HCT116 (cell line): ENCODE measurements around the gene EDNRA. TPM values are rescaled to one million over a fixed set of nuclear protein-coding genes. Genes with fewer than 3 reads are reported as not detected.

ENCODE experiments used
- ATAC-seq: fragments of 200-7000 bp; cut with Tn5 transposase; 2 replicates; pipeline ENCODE4 v1.9.1; 2020; ENCODE audit warnings: mild to moderate bottlenecking, moderate library complexity
- BruUV-seq: library from RNA; stranded (reverse); fragments of 400-500 nt; replicated peaks from 2 replicates; lab custom pipeline; 2021; lab: Mats Ljungman, UMichigan
- CTCF ChIA-PET: fragments of 300-600 bp; sonication (Branson Sonifier 250); formaldehyde crosslinking; loops from one replicate; lab custom pipeline; 2021; ENCODE audit warnings: antibody characterized with exemption; lab: Charles Lee
- POLR2A ChIA-PET: fragments of 300-600, 350-600 bp; sonication (Branson Sonifier 250); formaldehyde crosslinking; loops from one replicate; lab custom pipeline; 2021; ENCODE audit warnings: antibody characterized with exemption; lab: Charles Lee
- RAD21 ChIA-PET, 2 experiments: fragments of 300-600 bp; sonication (Branson Sonifier 250); formaldehyde crosslinking; loops; one replicate each; lab custom pipeline; 2023; ENCODE audit warnings: low total read pairs in 2 of 2; ENCODE audit not compliant: uncharacterized antibody in 2 of 2, unreplicated experiment in 2 of 2, low non-redundant PET in 1 of 2; lab: Charles Lee
- DNase-seq: peaks from one replicate; pipeline ENCODE4 v3.0.0-alpha.2; 2010; ENCODE audit warnings: low read depth, low spot score
- H2AFZ ChIP-seq: fragments of 200-600 bp; shearing (Covaris generic), sonication (generic); 2 replicates; pipeline ENCODE4 v1.6.1; 2017; ENCODE audit warnings: low read depth, mixed run types, mixed read lengths, antibody characterized with exemption, low read length; ENCODE audit not compliant: poor library complexity, severe bottlenecking
- H3K27ac ChIP-seq: 2 replicates; pipeline ENCODE4 v1.5.1; 2012; ENCODE audit warnings: low read depth, low read length
- H3K27me3 ChIP-seq: fragments of 200-600 bp; sonication (generic); 2 replicates; pipeline ENCODE4 v1.6.1; 2016; ENCODE audit warnings: mixed run types, low read length, mixed read lengths; ENCODE audit not compliant: insufficient read depth
- H3K36me3 ChIP-seq, 2 experiments: fragments of 200-500 bp in 1 of 2; fragments of 200-600 bp in 1 of 2; sonication (Bioruptor generic) in 1 of 2; sonication (generic) in 1 of 2; 2 replicates each; pipeline versions ENCODE4 v1.5.1 to v1.6.1; 2014 to 2016; ENCODE audit warnings: low read length in 2 of 2, inconsistent platforms in 1 of 2, mixed read lengths in 1 of 2, mixed run types in 1 of 2; ENCODE audit not compliant: insufficient read depth in 2 of 2, control insufficient read depth in 1 of 2
- H3K4me1 ChIP-seq, 2 experiments: fragments of 200-600 bp in 1 of 2; sonication (generic) in 1 of 2; 2 replicates each; pipeline versions ENCODE4 v1.5.1 to v1.6.1; 2012 to 2017; ENCODE audit warnings: low read length in 2 of 2, inconsistent platforms in 1 of 2, mild to moderate bottlenecking in 1 of 2, mixed read lengths in 1 of 2, mixed run types in 1 of 2, moderate library complexity in 1 of 2; ENCODE audit not compliant: insufficient read depth in 2 of 2, control insufficient read depth in 1 of 2
- H3K4me2 ChIP-seq: fragments of 200-600 bp; sonication (generic); 2 replicates; pipeline ENCODE4 v1.6.1; 2017; ENCODE audit warnings: mixed run types, low read length, mixed read lengths
- H3K4me3 ChIP-seq, 2 experiments: fragments of 200-600 bp in 1 of 2; sonication (generic) in 1 of 2; replicated peaks in 1 of 2; 2 replicates each; pipeline ENCODE4 v1.5.1; 2011 to 2016; ENCODE audit warnings: low read length in 2 of 2, control low read depth in 1 of 2, low read depth in 1 of 2, mild to moderate bottlenecking in 1 of 2, mixed read lengths in 1 of 2, mixed run types in 1 of 2
- H3K79me2 ChIP-seq: fragments of 200-600 bp; sonication (generic); 2 replicates; pipeline ENCODE4 v1.6.1; 2017; ENCODE audit warnings: mild to moderate bottlenecking, mixed run types, low read length, moderate library complexity, mixed read lengths; ENCODE audit not compliant: insufficient read depth
- H3K9ac ChIP-seq: fragments of 200-600 bp; sonication (generic); 2 replicates; pipeline ENCODE4 v1.6.1; 2016; ENCODE audit warnings: low read length, mixed read lengths
- H3K9me2 ChIP-seq: fragments of 200-600 bp; sonication (generic), shearing (Covaris generic); 2 replicates; pipeline ENCODE4 v1.6.1; 2017; ENCODE audit warnings: mixed run types, mild to moderate bottlenecking, moderate library complexity; ENCODE audit not compliant: insufficient read depth
- H3K9me3 ChIP-seq, 2 experiments: fragments of 200-500 bp in 1 of 2; fragments of 200-600 bp in 1 of 2; sonication (Bioruptor generic) in 1 of 2; sonication (generic) in 1 of 2; 2 replicates each; pipeline ENCODE4 v1.6.1; 2014 to 2017; ENCODE audit warnings: low read length in 2 of 2, mixed read lengths in 2 of 2, inconsistent platforms in 1 of 2, low read depth in 1 of 2, mild to moderate bottlenecking in 1 of 2, mixed run types in 1 of 2, moderate library complexity in 1 of 2; ENCODE audit not compliant: control insufficient read depth in 1 of 2, insufficient read depth in 1 of 2
- H4K20me1 ChIP-seq: fragments of 200-600 bp; sonication (generic), shearing (Covaris generic); 2 replicates; pipeline ENCODE4 v1.6.1; 2017; ENCODE audit warnings: mixed run types, mild to moderate bottlenecking, moderate library complexity; ENCODE audit not compliant: insufficient read depth
- CEBPB ChIP-seq: IDR thresholded peaks from 2 replicates; pipeline ENCODE4 v1.6.1; 2012; ENCODE audit warnings: low read depth
- CTCF ChIP-seq, 3 experiments: fragments of 200-600 bp in 1 of 3; sonication (generic) in 1 of 3; IDR thresholded peaks in 2 of 3; conservative IDR thresholded peaks in 1 of 3; 2 replicates each; pipeline ENCODE4 v1.5.1; 2012 to 2017; ENCODE audit warnings: low read depth in 2 of 3, low read length in 2 of 3, antibody characterized with exemption in 1 of 3, borderline replicate concordance in 1 of 3, control low read depth in 1 of 3, mild to moderate bottlenecking in 1 of 3, mixed read lengths in 1 of 3, mixed run types in 1 of 3, moderate library complexity in 1 of 3; ENCODE audit not compliant: insufficient read depth in 1 of 3
- MAX ChIP-seq: IDR thresholded peaks from 2 replicates; pipeline ENCODE4 v1.6.1; 2012
- POLR2A ChIP-seq: IDR thresholded peaks from 2 replicates; pipeline ENCODE4 v1.7.0; 2011; ENCODE audit warnings: borderline replicate concordance; ENCODE audit not compliant: insufficient read depth, insufficient read length; ENCODE audit errors: extremely low read depth
- POLR2AphosphoS5 ChIP-seq: IDR thresholded peaks from 2 replicates; pipeline ENCODE4 v1.6.1; 2011; ENCODE audit warnings: mild to moderate bottlenecking, low read depth, low read length, moderate library complexity
- SP1 ChIP-seq: IDR thresholded peaks from 2 replicates; pipeline ENCODE4 v1.6.1; 2012; ENCODE audit warnings: low read depth
- YY1 ChIP-seq: IDR thresholded peaks from 2 replicates; pipeline ENCODE4 v1.6.1; 2011; ENCODE audit warnings: low read length, low read depth, moderate library complexity, mild to moderate bottlenecking; ENCODE audit not compliant: insufficient replicate concordance; ENCODE audit errors: extremely low read depth
- ZFX ChIP-seq: fragments of 450-650 bp; IDR thresholded peaks from 2 replicates; pipeline ENCODE4 v1.6.1; 2017
- intact Hi-C: fragments of 100-400 bp; cut with micrococcal nuclease; formaldehyde crosslinking; loops from 2 replicates; pipeline ENCODE4 v1.10.0; 2022
- total RNA-seq: library from RNA; stranded (reverse); gene quantifications from one replicate; pipeline ENCODE4 v1.2.1, GENCODE V29; 2021; ENCODE audit not compliant: unreplicated experiment
- TF ChIP-seq, protein P1 (sequence below): IDR thresholded peaks from 2 replicates; pipeline ENCODE4 v1.6.1; 2011; ENCODE audit warnings: mild to moderate bottlenecking, low read length, moderate library complexity; ENCODE audit not compliant: insufficient replicate concordance; ENCODE audit errors: extremely low read depth

Gene EDNRA
- total RNA-seq, 1 experiment from 2014 or later, result 2.0 TPM

DNA sequence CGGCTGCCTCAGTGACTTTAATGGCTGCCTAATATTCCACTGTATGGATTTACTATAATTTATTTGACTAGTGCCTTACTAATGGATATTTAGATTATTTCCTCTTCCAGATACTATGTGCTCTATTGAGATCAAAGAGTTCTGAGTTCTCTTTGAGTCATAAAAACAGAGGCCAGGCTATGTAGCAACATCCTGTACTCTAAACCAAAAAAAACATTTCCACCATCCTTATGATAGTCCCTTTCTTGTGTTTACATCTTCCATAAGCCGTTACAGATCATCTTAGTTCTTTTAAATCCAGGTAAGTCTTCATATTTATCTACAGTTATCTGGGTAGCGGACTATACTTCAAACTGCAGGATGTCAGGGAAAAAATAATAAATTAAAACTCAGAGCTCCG, 79.7 kb downstream of the EDNRA start:
- TF ChIP-seq, protein P1, sequence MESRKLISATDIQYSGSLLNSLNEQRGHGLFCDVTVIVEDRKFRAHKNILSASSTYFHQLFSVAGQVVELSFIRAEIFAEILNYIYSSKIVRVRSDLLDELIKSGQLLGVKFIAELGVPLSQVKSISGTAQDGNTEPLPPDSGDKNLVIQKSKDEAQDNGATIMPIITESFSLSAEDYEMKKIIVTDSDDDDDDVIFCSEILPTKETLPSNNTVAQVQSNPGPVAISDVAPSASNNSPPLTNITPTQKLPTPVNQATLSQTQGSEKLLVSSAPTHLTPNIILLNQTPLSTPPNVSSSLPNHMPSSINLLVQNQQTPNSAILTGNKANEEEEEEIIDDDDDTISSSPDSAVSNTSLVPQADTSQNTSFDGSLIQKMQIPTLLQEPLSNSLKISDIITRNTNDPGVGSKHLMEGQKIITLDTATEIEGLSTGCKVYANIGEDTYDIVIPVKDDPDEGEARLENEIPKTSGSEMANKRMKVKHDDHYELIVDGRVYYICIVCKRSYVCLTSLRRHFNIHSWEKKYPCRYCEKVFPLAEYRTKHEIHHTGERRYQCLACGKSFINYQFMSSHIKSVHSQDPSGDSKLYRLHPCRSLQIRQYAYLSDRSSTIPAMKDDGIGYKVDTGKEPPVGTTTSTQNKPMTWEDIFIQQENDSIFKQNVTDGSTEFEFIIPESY, result no peak
- TF ChIP-seq POLR2A, result no peak
- TF ChIP-seq SP1, result no peak
- TF ChIP-seq YY1, result no peak
- TF ChIP-seq ZFX, result no peak
- no peak for TF ChIP-seq CEBPB
- no peak for TF ChIP-seq MAX
- TF ChIP-seq POLR2AphosphoS5, result no peak
- TF ChIP-seq CTCF (IDR thresholded peaks at IDR 0.05 in 2 of 3, conservative IDR thresholded peaks at IDR 0.05 in 1 of 3; ENCODE audit: borderline replicate concordance in 1 of 3, insufficient read depth in 1 of 3, low read depth in 2 of 3, low read length in 2 of 3), result no peak

More for the DNA sequence above, 79.7 kb downstream of the EDNRA start:
- Histone ChIP-seq H3K27ac (no peak overlapping the region), H3K79me2 (no peaks in the 10 kb centered on the region), H3K9me3 (no peaks in the 10 kb centered on the region), H3K4me2 (no peak overlapping the region), H4K20me1 (no peaks in the 10 kb centered on the region), H2AFZ (no peak overlapping the region), H3K4me1 (no peaks in the 10 kb centered on the region), H3K9ac (no peak overlapping the region), H3K36me3 (no peaks in the 10 kb centered on the region), H3K27me3 (no peaks in the 10 kb centered on the region), H3K9me2 (no peaks in the 10 kb centered on the region), H3K4me3 (no peak overlapping the region)
- ChIA-PET CTCF (no interaction called here), RAD21 (no interaction called here), POLR2A (no interaction called here)
- ATAC-seq, result no peak
- DNase-seq, result no peak
- no TSS peak for BruUV-seq
- intact Hi-C loops, result no loop called here
